ENCODE measurements around the gene HKDC1. TPM values are rescaled to one million over a fixed set of nuclear protein-coding genes. Genes with fewer than 3 reads are reported as not detected.

HKDC1 gene
- polyA plus RNA-seq, 1 of the 3 experiments (the other 2 are of a cell fraction): 0.10 TPM

- Histone ChIP-seq H3K4me3 (ENCODE audit: low read depth in 2 of 2, low read length in 1 of 2) (no peak overlapping the region), H3K79me2 (ENCODE audit: insufficient read depth) (no peaks in the 10 kb centered on the region), H3K9me2 (no peaks in the 10 kb centered on the region), H3F3A (replicated peaks; ENCODE audit: insufficient read depth) (no peaks in the 10 kb centered on the region), H2AFZ (ENCODE audit: low read depth) (no peak overlapping the region), H3K4me2 (no peak overlapping the region), H4K20me1 (ENCODE audit: insufficient read depth) (no peaks in the 10 kb centered on the region), H3K27me3 (ENCODE audit: insufficient read depth) (no peaks in the 10 kb centered on the region), H3K9me3 (no peaks in the 10 kb centered on the region), H3K36me3 (replicated peaks in 1 of 2; ENCODE audit: control insufficient read depth in 1 of 2, insufficient read depth in 2 of 2, low read length in 1 of 2) (no peaks in the 10 kb centered on the region), H3K27ac (ENCODE audit: low read depth in 2 of 2, low read length in 1 of 2) (no peak overlapping the region), H3K4me1 (ENCODE audit: control insufficient read depth in 1 of 2, insufficient read depth in 2 of 2, low read depth in 1 of 2, low read length in 1 of 2) (no peaks in the 10 kb centered on the region), H3K9ac (no peak overlapping the region)
- 92% methylated on average over 21 of the region's 22 CpGs for WGBS (ENCODE audit: low lambda C conversion rate)
- DNase-seq: no peak
- ChIA-PET CTCF (interaction anchor here (1.4 to 4.1 kb wide), 3 partner anchors 17 to 180 kb away, joined by 4 to 24 read pairs (median 4); no protein-coding TSS in a partner anchor), POLR2A (no interaction called here)
- TF ChIP-seq FOXJ3 (CRISPR knock-in tag; IDR thresholded peaks at IDR 0.05) (no peak), FOSL2 (IDR thresholded peaks at IDR 0.05; ENCODE audit: borderline replicate concordance, low read depth) (no peak), EP300 (IDR thresholded peaks at IDR 0.05; ENCODE audit: borderline replicate concordance in 1 of 2, low read depth in 1 of 2, low read length in 1 of 2) (no peak)
- TF ChIP-seq, protein P1, sequence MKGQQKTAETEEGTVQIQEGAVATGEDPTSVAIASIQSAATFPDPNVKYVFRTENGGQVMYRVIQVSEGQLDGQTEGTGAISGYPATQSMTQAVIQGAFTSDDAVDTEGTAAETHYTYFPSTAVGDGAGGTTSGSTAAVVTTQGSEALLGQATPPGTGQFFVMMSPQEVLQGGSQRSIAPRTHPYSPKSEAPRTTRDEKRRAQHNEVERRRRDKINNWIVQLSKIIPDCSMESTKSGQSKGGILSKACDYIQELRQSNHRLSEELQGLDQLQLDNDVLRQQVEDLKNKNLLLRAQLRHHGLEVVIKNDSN (IDR thresholded peaks at IDR 0.05; ENCODE audit: borderline replicate concordance, low read depth): no peak
Observed at GRCh38 chr10:69232736-69233480, 12.8 kb downstream of the HKDC1 start.

DNA sequence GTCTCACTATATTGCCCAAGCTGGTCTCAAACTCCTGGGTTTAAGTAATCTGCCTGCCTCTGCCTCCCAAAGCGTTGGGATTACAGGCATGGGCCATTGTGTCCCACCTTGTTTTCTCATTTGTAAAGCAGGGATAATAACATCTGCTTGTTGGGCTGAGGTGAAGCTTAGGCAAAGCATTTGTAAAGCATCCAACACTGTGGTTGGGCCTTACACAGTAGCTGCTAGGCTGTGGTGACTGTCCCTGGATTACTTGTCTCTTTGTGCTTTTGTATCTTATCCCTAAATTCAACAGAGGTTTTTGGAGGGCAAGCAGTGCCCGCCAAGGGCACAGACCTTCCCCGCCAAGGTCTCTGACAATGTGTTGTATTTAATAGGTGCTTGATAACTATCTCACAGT lies 14.3 kb downstream of the HKDC1 start:
- Histone ChIP-seq H4K20me1 (ENCODE audit: insufficient read depth) (no peaks in the 10 kb centered on the region), H3K79me2 (ENCODE audit: insufficient read depth) (no peaks in the 10 kb centered on the region), H3K4me1 (ENCODE audit: control insufficient read depth in 1 of 2, insufficient read depth in 2 of 2, low read depth in 1 of 2, low read length in 1 of 2) (no peaks in the 10 kb centered on the region), H3K27ac (ENCODE audit: low read depth in 2 of 2, low read length in 1 of 2) (no peak overlapping the region), H3K36me3 (replicated peaks in 1 of 2; ENCODE audit: control insufficient read depth in 1 of 2, insufficient read depth in 2 of 2, low read length in 1 of 2) (no peaks in the 10 kb centered on the region), H3K27me3 (ENCODE audit: insufficient read depth) (no peaks in the 10 kb centered on the region), H3F3A (replicated peaks; ENCODE audit: insufficient read depth) (no peaks in the 10 kb centered on the region), H2AFZ (ENCODE audit: low read depth) (no peak overlapping the region), H3K9ac (no peak overlapping the region), H3K4me3 (ENCODE audit: low read depth in 2 of 2, low read length in 1 of 2) (no peak overlapping the region), H3K4me2 (no peak overlapping the region), H3K9me3 (no peaks in the 10 kb centered on the region), H3K9me2 (no peaks in the 10 kb centered on the region)
- no peak for DNase-seq
- ChIA-PET CTCF (interaction anchor here (0.8 to 4.9 kb wide), 4 partner anchors 8 to 174 kb away, joined by 3 to 30 read pairs (median 14); no protein-coding TSS in a partner anchor), POLR2A (no interaction called here)
- 95% methylated on average over 3 of the region's 3 CpGs for WGBS (ENCODE audit: low lambda C conversion rate)
- TF ChIP-seq FOXJ3 (CRISPR knock-in tag; IDR thresholded peaks at IDR 0.05): no peak
- TF ChIP-seq FOXM1 (IDR thresholded peaks at IDR 0.05; ENCODE audit: low read depth): no peak
- no peak for TF ChIP-seq SIN3A (IDR thresholded peaks at IDR 0.05; ENCODE audit: borderline replicate concordance, low read depth, low read length)
- no peak for TF ChIP-seq IRF3 (IDR thresholded peaks at IDR 0.05; ENCODE audit: low read depth, low read length)
- no peak for TF ChIP-seq RAD21 (IDR thresholded peaks at IDR 0.05; ENCODE audit: low read length)
- no peak for TF ChIP-seq YY1 (IDR thresholded peaks at IDR 0.05; ENCODE audit: low read depth)
- TF ChIP-seq SMC3 (IDR thresholded peaks at IDR 0.05; ENCODE audit: low read depth, low read length): no peak
- TF ChIP-seq GATA2 (CRISPR knock-in tag; IDR thresholded peaks at IDR 0.05): no peak
- no peak for TF ChIP-seq NRF1 (IDR thresholded peaks at IDR 0.05; ENCODE audit: low read depth, low read length)
- no peak for TF ChIP-seq FOSL2 (IDR thresholded peaks at IDR 0.05; ENCODE audit: borderline replicate concordance, low read depth)
- no peak for TF ChIP-seq MAX (IDR thresholded peaks at IDR 0.05; ENCODE audit: low read depth)
- TF ChIP-seq RXRA (IDR thresholded peaks at IDR 0.05; ENCODE audit: borderline replicate concordance, low read depth): no peak
- TF ChIP-seq, protein P2, sequence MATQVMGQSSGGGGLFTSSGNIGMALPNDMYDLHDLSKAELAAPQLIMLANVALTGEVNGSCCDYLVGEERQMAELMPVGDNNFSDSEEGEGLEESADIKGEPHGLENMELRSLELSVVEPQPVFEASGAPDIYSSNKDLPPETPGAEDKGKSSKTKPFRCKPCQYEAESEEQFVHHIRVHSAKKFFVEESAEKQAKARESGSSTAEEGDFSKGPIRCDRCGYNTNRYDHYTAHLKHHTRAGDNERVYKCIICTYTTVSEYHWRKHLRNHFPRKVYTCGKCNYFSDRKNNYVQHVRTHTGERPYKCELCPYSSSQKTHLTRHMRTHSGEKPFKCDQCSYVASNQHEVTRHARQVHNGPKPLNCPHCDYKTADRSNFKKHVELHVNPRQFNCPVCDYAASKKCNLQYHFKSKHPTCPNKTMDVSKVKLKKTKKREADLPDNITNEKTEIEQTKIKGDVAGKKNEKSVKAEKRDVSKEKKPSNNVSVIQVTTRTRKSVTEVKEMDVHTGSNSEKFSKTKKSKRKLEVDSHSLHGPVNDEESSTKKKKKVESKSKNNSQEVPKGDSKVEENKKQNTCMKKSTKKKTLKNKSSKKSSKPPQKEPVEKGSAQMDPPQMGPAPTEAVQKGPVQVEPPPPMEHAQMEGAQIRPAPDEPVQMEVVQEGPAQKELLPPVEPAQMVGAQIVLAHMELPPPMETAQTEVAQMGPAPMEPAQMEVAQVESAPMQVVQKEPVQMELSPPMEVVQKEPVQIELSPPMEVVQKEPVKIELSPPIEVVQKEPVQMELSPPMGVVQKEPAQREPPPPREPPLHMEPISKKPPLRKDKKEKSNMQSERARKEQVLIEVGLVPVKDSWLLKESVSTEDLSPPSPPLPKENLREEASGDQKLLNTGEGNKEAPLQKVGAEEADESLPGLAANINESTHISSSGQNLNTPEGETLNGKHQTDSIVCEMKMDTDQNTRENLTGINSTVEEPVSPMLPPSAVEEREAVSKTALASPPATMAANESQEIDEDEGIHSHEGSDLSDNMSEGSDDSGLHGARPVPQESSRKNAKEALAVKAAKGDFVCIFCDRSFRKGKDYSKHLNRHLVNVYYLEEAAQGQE (IDR thresholded peaks at IDR 0.05; ENCODE audit: low read depth, low read length): no peak

Data from SK-N-SH (cell line).